ENCODE data around the gene TMEM59L.

Gene TMEM59L

GRCh38 chr19:18605546-18606280 is 7.0 kb upstream of the TMEM59L start:
- POLR2A ChIA-PET = interaction anchor here (1.1 kb wide), 1 partner anchor 17 kb away, joined by 8 read pairs; no protein-coding TSS in a partner anchor
- H3K4me3 ChIP-seq (ENCODE audit: low read depth, low read length) = peak overlapping the region; percentile 12
- CTCF ChIA-PET = interaction anchor here (1.1 kb wide), 1 partner anchor 72 kb away, joined by 6 read pairs; no protein-coding TSS in a partner anchor
- H3K9me3 ChIP-seq (ENCODE audit: control insufficient read depth, insufficient read depth, low read depth, low read length) = no peaks in the 10 kb centered on the region
- no peaks in the 10 kb centered on the region; the same call in 1 of the 2 replicates for H3K4me1 ChIP-seq (ENCODE audit: control insufficient read depth, insufficient read depth, low read length)
- no peaks in the 10 kb centered on the region for H3K36me3 ChIP-seq (ENCODE audit: control insufficient read depth in 2 of 2, insufficient read depth in 1 of 2, low read length in 2 of 2)
- H3K27ac ChIP-seq (ENCODE audit: extremely low read depth, low read depth, low read length) = no peak overlapping the region
- TF ChIP-seq ZSCAN4 (tag by site-specific recombination; IDR thresholded peaks at IDR 0.05) (peak; percentile 64; the same call in 1 of the 2 replicates), ZNF423 (tag by site-specific recombination; IDR thresholded peaks at IDR 0.05) (no peak), HIC1 (tag by site-specific recombination; IDR thresholded peaks at IDR 0.05) (peak; percentile 4; the same call in 1 of the 2 replicates), ZNF561 (tag by site-specific recombination; IDR thresholded peaks at IDR 0.05; ENCODE audit: borderline replicate concordance) (no peak), ZNF202 (tag by site-specific recombination; IDR thresholded peaks at IDR 0.05; ENCODE audit: borderline replicate concordance) (no peak), ZNF677 (tag by site-specific recombination; IDR thresholded peaks at IDR 0.05) (no peak), ZNF18 (tag by site-specific recombination; IDR thresholded peaks at IDR 0.05) (no peak), KLF9 (tag by site-specific recombination; IDR thresholded peaks at IDR 0.05; ENCODE audit: low read depth) (no peak), ZNF600 (tag by site-specific recombination; IDR thresholded peaks at IDR 0.05) (peak; percentile 79), ZNF404 (tag by site-specific recombination; IDR thresholded peaks at IDR 0.05) (no peak), ZNF2 (tag by site-specific recombination; IDR thresholded peaks at IDR 0.05) (0 out of 2 replicates have a peak, but pooled peaks have one; percentile 41), ZNF174 (tag by site-specific recombination; IDR thresholded peaks at IDR 0.05) (no peak), KLF10 (tag by site-specific recombination; IDR thresholded peaks at IDR 0.05) (no peak), ZNF398 (tag by site-specific recombination; IDR thresholded peaks at IDR 0.05) (no peak), ZNF843 (tag by site-specific recombination; IDR thresholded peaks at IDR 0.05) (no peak), ZNF692 (tag by site-specific recombination; IDR thresholded peaks at IDR 0.05) (no peak), ZBTB10 (tag by site-specific recombination; IDR thresholded peaks at IDR 0.05) (0 out of 2 replicates have a peak, but pooled peaks have one; percentile 24), HOXC10 (CRISPR knock-in tag; IDR thresholded peaks at IDR 0.05) (no peak), ZNF121 (tag by site-specific recombination; IDR thresholded peaks at IDR 0.05) (no peak), ZXDB (tag by site-specific recombination; IDR thresholded peaks at IDR 0.05) (no peak), ZBTB6 (tag by site-specific recombination; IDR thresholded peaks at IDR 0.05) (no peak), ZNF645 (tag by site-specific recombination; IDR thresholded peaks at IDR 0.05) (no peak), ZNF707 (tag by site-specific recombination; IDR thresholded peaks at IDR 0.05) (no peak), ZNF548 (tag by site-specific recombination; IDR thresholded peaks at IDR 0.05) (no peak)
